GM12878 (cell line): ENCODE data around the gene FXYD1. TPM values are rescaled to one million over a fixed set of nuclear protein-coding genes. Genes with fewer than 3 reads are reported as not detected.

Experiments
- ATAC-seq: fragments of 200-7000 bp; cut with Tn5 transposase; 3 replicates; pipeline ENCODE4 v1.9.1; 2020; ENCODE audit warnings: mild to moderate bottlenecking, moderate library complexity
- BruUV-seq: library from RNA; stranded (reverse); fragments of 400-500 nt; replicated peaks from 2 replicates; lab custom pipeline; 2021; lab: Mats Ljungman, UMichigan
- CTCF ChIA-PET: fragments of 300-600 bp; sonication (Branson Sonifier 250); formaldehyde crosslinking; extraction: SDS; loops from one replicate; lab custom pipeline; 2021; ENCODE audit warnings: inconsistent platforms; lab: Yijun Ruan, JAX
- POLR2A ChIA-PET: fragments of 350-600 bp; formaldehyde crosslinking; extraction: SDS; loops from one replicate; lab custom pipeline; 2021; ENCODE audit warnings: inconsistent platforms; lab: Charles Lee
- RAD21 ChIA-PET: fragments of 300-600 bp; sonication (Branson Sonifier 250); formaldehyde crosslinking; loops from one replicate; lab custom pipeline; 2023; ENCODE audit warnings: antibody characterized with exemption; ENCODE audit not compliant: unreplicated experiment; lab: Charles Lee
- SMC1A ChIA-PET: fragments of 300-600 bp; sonication (Branson Sonifier 250); formaldehyde crosslinking; loops from one replicate; lab custom pipeline; 2023; ENCODE audit not compliant: unreplicated experiment, uncharacterized antibody; lab: Charles Lee
- DNase-seq: peaks from one replicate; pipeline ENCODE4 v3.0.0-alpha.2; 2011; ENCODE audit warnings: low read depth, low spot score
- FAIRE-seq: peaks from 3 replicates; lab custom pipeline; 2011; peaks lifted over from hg19 to GRCh38; lab: Jason Lieb, UNC
- H2AFZ ChIP-seq: 2 replicates; pipeline ENCODE4 v1.6.0; 2011; ENCODE audit warnings: low read depth, low read length, control low read depth; ENCODE audit not compliant: control insufficient read depth
- H3K27ac ChIP-seq: 2 replicates; pipeline ENCODE4 v1.5.1; 2011; ENCODE audit warnings: control low read depth; ENCODE audit not compliant: control insufficient read depth, insufficient read depth
- H3K27me3 ChIP-seq, 2 experiments: replicated peaks in 1 of 2; 2 replicates each; pipeline versions ENCODE4 v1.6.0 to v1.6.1; 2011; ENCODE audit warnings: low read length in 1 of 2; ENCODE audit not compliant: control insufficient read depth in 2 of 2, insufficient read depth in 2 of 2
- H3K36me3 ChIP-seq, 2 experiments: 2 replicates each; pipeline ENCODE4 v1.5.1; 2011; ENCODE audit warnings: low read length in 1 of 2; ENCODE audit not compliant: control insufficient read depth in 2 of 2, insufficient read depth in 2 of 2
- H3K4me1 ChIP-seq: 2 replicates; pipeline ENCODE4 v1.6.1; 2011; ENCODE audit warnings: mild to moderate bottlenecking, low read length, moderate library complexity, mixed read lengths; ENCODE audit not compliant: control insufficient read depth, insufficient read depth
- H3K4me2 ChIP-seq: 2 replicates; pipeline ENCODE4 v1.6.0; 2011; ENCODE audit warnings: control low read depth; ENCODE audit not compliant: control insufficient read depth, insufficient read depth
- H3K4me3 ChIP-seq: fragments of 200-600 bp; sonication (generic); 2 replicates; pipeline ENCODE4 v1.5.1; 2016
- H3K79me2 ChIP-seq: 2 replicates; pipeline ENCODE4 v1.6.0; 2011; ENCODE audit warnings: low read length; ENCODE audit not compliant: control insufficient read depth, insufficient read depth
- H3K9ac ChIP-seq: 2 replicates; pipeline ENCODE4 v1.8.0; 2011; ENCODE audit warnings: low read length, control low read depth, mixed read lengths; ENCODE audit not compliant: control insufficient read depth, insufficient read depth
- H3K9me3 ChIP-seq: replicated peaks from 3 replicates; pipeline ENCODE4 v1.5.1; 2011; ENCODE audit warnings: mild to moderate bottlenecking, low read length; ENCODE audit not compliant: control insufficient read depth, insufficient read depth
- H4K20me1 ChIP-seq: 2 replicates; pipeline ENCODE4 v1.6.0; 2011; ENCODE audit not compliant: control insufficient read depth, insufficient read depth
- CBX5 ChIP-seq: sonication (generic); IDR thresholded peaks from 2 replicates; pipeline ENCODE4 v1.6.1; 2016; ENCODE audit warnings: low read depth, moderate library complexity, mild to moderate bottlenecking, inconsistent platforms
- HCFC1 ChIP-seq: fragments of 150-350 bp; IDR thresholded peaks from 2 replicates; pipeline ENCODE4 v1.6.1; 2014; ENCODE audit warnings: low read length
- HDAC6 ChIP-seq: fragments of 200-600 bp; sonication (generic); IDR thresholded peaks from one replicate; pipeline ENCODE4 v1.8.0; 2017; ENCODE audit warnings: antibody characterized with exemption; ENCODE audit not compliant: unreplicated experiment
- MTA3 ChIP-seq: IDR thresholded peaks from 2 replicates; pipeline ENCODE4 v1.6.1; 2012; ENCODE audit warnings: low read length, inconsistent platforms, borderline replicate concordance
- USF2 ChIP-seq: IDR thresholded peaks from 2 replicates; pipeline ENCODE4 v1.6.1; 2011; ENCODE audit warnings: low read depth, low read length, improper control_type of control experiment, borderline replicate concordance
- WGBS: methylation state at CpG from one replicate; pipeline ENCODE4 v1.1.6; 2016; ENCODE audit warnings: low lambda C conversion rate; ENCODE audit not compliant: insufficient replicate concordance, insufficient coverage; ENCODE audit errors: missing lambda C conversion rate; 5-methylcytosine and 5-hydroxymethylcytosine counted together
- in situ Hi-C: fragments of 300-500 bp; cut with MboI; formaldehyde crosslinking; loops from 9 replicates; pipeline ENCODE4 v1.14.3; 2018; ENCODE audit warnings: mixed read lengths
- intact Hi-C: fragments of 100-400 bp; cut with micrococcal nuclease; formaldehyde crosslinking; loops from one replicate; pipeline ENCODE4 v1.14.2; 2022; ENCODE audit not compliant: unreplicated experiment
- polyA plus RNA-seq, 11 experiments: library from polyadenylated mRNA; depleted of rRNA in 4 of 11; unstranded in 6 of 11; stranded (reverse) in 5 of 11; fragments of >200 nt; fragmentation: Nextera tagmentation in 4 of 11; fragmentation: Illumina TruSeq in 1 of 11; extraction: Ambion mirVana in 4 of 11; extraction: Trizol in 1 of 11; gene quantifications; 1 replicate in 1 of 11; 2 replicates in 10 of 11; pipeline versions ENCODE4 v1.2.1 to v1.2.3, GENCODE V29; 2011 to 2016; ENCODE audit warnings: inconsistent platforms in 2 of 11, missing spikeins in 2 of 11, low read depth in 1 of 11
- total RNA-seq, 4 experiments: library from RNA; depleted of rRNA in 3 of 4; stranded (reverse); fragments of >200 nt in 3 of 4; fragmentation: Illumina TruSeq in 1 of 4; extraction: Trizol in 1 of 4; gene quantifications; 2 replicates each; pipeline versions ENCODE4 v1.2.1 to v1.2.3, GENCODE V29; 2013 to 2021
- TF ChIP-seq, protein P1 (sequence below): fragments of 450-650 bp; IDR thresholded peaks from 2 replicates; pipeline ENCODE4 v1.6.1; 2017; ENCODE audit warnings: mild to moderate bottlenecking, moderate library complexity

FXYD1 gene
- total and polyA plus RNA-seq, 10 of the 15 experiments (the other 5 are each of a cell fraction or from before 2014, with no cell fraction given) = 0.34 to 1.2 (median 0.49) TPM; not detected in 4

DNA sequence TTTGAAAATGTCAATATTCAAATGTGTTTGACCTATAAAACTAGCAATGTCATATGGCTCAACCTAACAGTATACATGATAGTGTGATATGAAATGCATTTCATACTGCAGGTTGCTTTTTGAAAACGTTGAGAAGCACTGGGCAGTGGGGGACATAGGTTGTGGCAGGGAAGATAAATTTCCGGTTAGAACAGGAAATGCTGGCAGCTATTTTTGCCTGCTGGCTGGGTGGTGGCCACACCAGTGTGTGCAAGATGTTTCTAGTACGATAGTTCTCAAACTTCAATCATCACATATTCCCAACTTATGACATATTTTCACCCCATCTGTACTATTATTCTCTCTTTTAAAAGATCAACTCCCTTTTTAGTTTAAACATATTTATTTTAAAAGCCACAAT lies 33.1 kb downstream of the FXYD1 start:
- no peak for TF ChIP-seq MTA3
- TF ChIP-seq, protein P1, sequence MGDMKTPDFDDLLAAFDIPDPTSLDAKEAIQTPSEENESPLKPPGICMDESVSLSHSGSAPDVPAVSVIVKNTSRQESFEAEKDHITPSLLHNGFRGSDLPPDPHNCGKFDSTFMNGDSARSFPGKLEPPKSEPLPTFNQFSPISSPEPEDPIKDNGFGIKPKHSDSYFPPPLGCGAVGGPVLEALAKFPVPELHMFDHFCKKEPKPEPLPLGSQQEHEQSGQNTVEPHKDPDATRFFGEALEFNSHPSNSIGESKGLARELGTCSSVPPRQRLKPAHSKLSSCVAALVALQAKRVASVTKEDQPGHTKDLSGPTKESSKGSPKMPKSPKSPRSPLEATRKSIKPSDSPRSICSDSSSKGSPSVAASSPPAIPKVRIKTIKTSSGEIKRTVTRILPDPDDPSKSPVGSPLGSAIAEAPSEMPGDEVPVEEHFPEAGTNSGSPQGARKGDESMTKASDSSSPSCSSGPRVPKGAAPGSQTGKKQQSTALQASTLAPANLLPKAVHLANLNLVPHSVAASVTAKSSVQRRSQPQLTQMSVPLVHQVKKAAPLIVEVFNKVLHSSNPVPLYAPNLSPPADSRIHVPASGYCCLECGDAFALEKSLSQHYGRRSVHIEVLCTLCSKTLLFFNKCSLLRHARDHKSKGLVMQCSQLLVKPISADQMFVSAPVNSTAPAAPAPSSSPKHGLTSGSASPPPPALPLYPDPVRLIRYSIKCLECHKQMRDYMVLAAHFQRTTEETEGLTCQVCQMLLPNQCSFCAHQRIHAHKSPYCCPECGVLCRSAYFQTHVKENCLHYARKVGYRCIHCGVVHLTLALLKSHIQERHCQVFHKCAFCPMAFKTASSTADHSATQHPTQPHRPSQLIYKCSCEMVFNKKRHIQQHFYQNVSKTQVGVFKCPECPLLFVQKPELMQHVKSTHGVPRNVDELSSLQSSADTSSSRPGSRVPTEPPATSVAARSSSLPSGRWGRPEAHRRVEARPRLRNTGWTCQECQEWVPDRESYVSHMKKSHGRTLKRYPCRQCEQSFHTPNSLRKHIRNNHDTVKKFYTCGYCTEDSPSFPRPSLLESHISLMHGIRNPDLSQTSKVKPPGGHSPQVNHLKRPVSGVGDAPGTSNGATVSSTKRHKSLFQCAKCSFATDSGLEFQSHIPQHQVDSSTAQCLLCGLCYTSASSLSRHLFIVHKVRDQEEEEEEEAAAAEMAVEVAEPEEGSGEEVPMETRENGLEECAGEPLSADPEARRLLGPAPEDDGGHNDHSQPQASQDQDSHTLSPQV = no peak
- no peak for TF ChIP-seq USF2
- no peak for TF ChIP-seq HDAC6
- no peak for TF ChIP-seq CBX5
- no peak for TF ChIP-seq HCFC1
- RAD21 ChIA-PET = no interaction called here

More for the DNA sequence above, 33.1 kb downstream of the FXYD1 start:
- POLR2A ChIA-PET = no interaction called here
- FAIRE-seq (no peak), DNase-seq (no peak), ATAC-seq (no peak)
- no peak overlapping the region for H3K9ac ChIP-seq
- no peak overlapping the region for H3K27ac ChIP-seq
- no peaks in the 10 kb centered on the region for H3K79me2 ChIP-seq
- no peak overlapping the region for H2AFZ ChIP-seq
- H3K4me1 ChIP-seq = peaks cover 7% of the 10 kb centered on the region; the same call in 1 of the 2 replicates
- CTCF ChIA-PET = no interaction called here
- no peak overlapping the region for H3K4me3 ChIP-seq
- SMC1A ChIA-PET = interaction anchor here (0.6 to 0.7 kb wide), 2 partner anchors 40 to 69 kb away, joined by 3 to 4 read pairs; no protein-coding TSS in a partner anchor
- H4K20me1 ChIP-seq = no peaks in the 10 kb centered on the region
- WGBS = 67% methylated on average over 3 of the region's 3 CpGs
- H3K36me3 ChIP-seq = peaks cover 5 to 9% of the 10 kb centered on the region in 2 experiments; a peak in 3 of 4 replicates
- intact Hi-C loops (no loop called here), in situ Hi-C loops (no loop called here)
- no peak overlapping the region for H3K4me2 ChIP-seq
- no TSS peak for BruUV-seq
- H3K27me3 ChIP-seq = no peaks in the 10 kb centered on the region
- H3K9me3 ChIP-seq = peaks cover 1% of the 10 kb centered on the region; the same call in 2 of the 3 replicates
